OCI-LY1 (cell line): Measurements from ENCODE around the gene WBP2NL.

ENCODE experiments used
- H2AFZ ChIP-seq: fragments of 200-600 bp; sonication (generic), shearing (Covaris generic); 2 replicates; pipeline ENCODE4 v1.6.0; 2014; ENCODE audit warnings: antibody characterized with exemption, mild to moderate bottlenecking, low read length
- H3F3A ChIP-seq: fragments of 200-600 bp; sonication (generic), shearing (Covaris generic); 2 replicates; pipeline ENCODE4 v1.6.0; 2014; ENCODE audit warnings: mild to moderate bottlenecking, antibody characterized with exemption, low read length, moderate library complexity; ENCODE audit not compliant: insufficient read depth
- H3K27ac ChIP-seq: fragments of 200-600 bp; sonication (generic); 2 replicates; pipeline ENCODE4 v1.5.1; 2014; ENCODE audit warnings: low read length, mixed run types, mild to moderate bottlenecking, low read depth; ENCODE audit not compliant: poor library complexity, severe bottlenecking
- H3K27me3 ChIP-seq: fragments of 200-600 bp; sonication (generic); 2 replicates; pipeline ENCODE4 v1.6.0; 2014; ENCODE audit warnings: antibody characterized with exemption, mild to moderate bottlenecking, low read length, moderate library complexity; ENCODE audit not compliant: insufficient read depth
- H3K36me3 ChIP-seq: fragments of 200-600 bp; sonication (generic); 2 replicates; pipeline ENCODE4 v1.6.1; 2014; ENCODE audit warnings: mild to moderate bottlenecking, antibody characterized with exemption, low read length, moderate library complexity, mixed read lengths; ENCODE audit not compliant: insufficient read depth
- H3K4me1 ChIP-seq: fragments of 200-600 bp; sonication (generic); 2 replicates; pipeline ENCODE4 v1.5.1; 2014; ENCODE audit warnings: mild to moderate bottlenecking, low read length, moderate library complexity; ENCODE audit not compliant: insufficient read depth, severe bottlenecking
- H3K4me2 ChIP-seq: fragments of 200-600 bp; sonication (generic), shearing (Covaris generic); 2 replicates; pipeline ENCODE4 v1.6.1; 2014; ENCODE audit warnings: low read length
- H3K4me3 ChIP-seq: fragments of 200-600 bp; sonication (generic); 2 replicates; pipeline ENCODE4 v1.5.1; 2014; ENCODE audit warnings: low read length, low read depth, mild to moderate bottlenecking, mixed read lengths; ENCODE audit not compliant: poor library complexity, severe bottlenecking
- H3K79me2 ChIP-seq: fragments of 200-600 bp; shearing (Covaris generic); 2 replicates; pipeline ENCODE4 v1.6.1; 2016; ENCODE audit warnings: mixed run types, low read length, mixed read lengths; ENCODE audit not compliant: insufficient read depth
- H3K9ac ChIP-seq: fragments of 200-600 bp; sonication (generic), shearing (Covaris generic); 2 replicates; pipeline ENCODE4 v1.6.1; 2014; ENCODE audit warnings: mild to moderate bottlenecking, low read length, mixed read lengths
- H3K9me2 ChIP-seq: fragments of 200-600 bp; sonication (generic), shearing (Covaris generic); 2 replicates; pipeline ENCODE4 v1.6.1; 2014; ENCODE audit warnings: low read depth, mild to moderate bottlenecking, low read length, mixed read lengths
- H3K9me3 ChIP-seq: fragments of 200-600 bp; shearing (Covaris generic); 2 replicates; pipeline ENCODE4 v1.6.1; 2014; ENCODE audit warnings: low read length, mixed read lengths
- H4K20me1 ChIP-seq: fragments of 200-600 bp; sonication (generic), shearing (Covaris generic); 2 replicates; pipeline ENCODE4 v1.6.0; 2016; ENCODE audit warnings: mild to moderate bottlenecking, low read length; ENCODE audit not compliant: insufficient read depth
- CTCF ChIP-seq: fragments of 200-600 bp; sonication (generic), shearing (Covaris generic); IDR thresholded peaks from 2 replicates; pipeline ENCODE4 v1.5.1; 2017; ENCODE audit warnings: mild to moderate bottlenecking, antibody characterized with exemption, low read length, moderate library complexity, mixed read lengths
- EZH2 ChIP-seq: fragments of 200-600 bp; sonication (generic), shearing (Covaris generic); IDR thresholded peaks from 2 replicates; pipeline ENCODE4 v1.8.0; 2017; ENCODE audit warnings: borderline replicate concordance, mixed run types, mild to moderate bottlenecking, antibody characterized with exemption, low read length, moderate library complexity, mixed read lengths

The WBP2NL gene

GRCh38 chr22:42076764-42077485 lies 78.3 kb downstream of the WBP2NL start:
- no peaks in the 10 kb centered on the region for H3K9me3 ChIP-seq
- no peaks in the 10 kb centered on the region for H3K27me3 ChIP-seq
- H3K79me2 ChIP-seq, result peaks cover 11% of the 10 kb centered on the region
- H4K20me1 ChIP-seq, result no peaks in the 10 kb centered on the region
- no peak overlapping the region for H3K4me3 ChIP-seq
- peaks cover 5% of the 10 kb centered on the region for H3K36me3 ChIP-seq
- no peaks in the 10 kb centered on the region for H3F3A ChIP-seq
- H3K27ac ChIP-seq, result no peak overlapping the region
- no peak overlapping the region for H3K9ac ChIP-seq
- no peak overlapping the region for H3K4me2 ChIP-seq
- no peak overlapping the region for H2AFZ ChIP-seq
- H3K9me2 ChIP-seq, result no peaks in the 10 kb centered on the region
- H3K4me1 ChIP-seq, result peaks cover 17% of the 10 kb centered on the region
- TF ChIP-seq EZH2, result no peak
- no peak for TF ChIP-seq CTCF

GRCh38 chr22:42077486-42078125 lies 79.0 kb downstream of the WBP2NL start:
- no peaks in the 10 kb centered on the region for H3F3A ChIP-seq
- H3K27me3 ChIP-seq, result no peaks in the 10 kb centered on the region
- no peaks in the 10 kb centered on the region for H3K9me3 ChIP-seq
- no peaks in the 10 kb centered on the region for H3K9me2 ChIP-seq
- H3K9ac ChIP-seq, result no peak overlapping the region
- H4K20me1 ChIP-seq, result no peaks in the 10 kb centered on the region
- no peak overlapping the region for H3K27ac ChIP-seq
- no peak overlapping the region for H3K4me3 ChIP-seq
- peaks cover 17% of the 10 kb centered on the region for H3K4me1 ChIP-seq
- TF ChIP-seq CTCF (no peak), EZH2 (no peak)
- no peak overlapping the region for H3K4me2 ChIP-seq
- H3K79me2 ChIP-seq, result peaks cover 11% of the 10 kb centered on the region
- H2AFZ ChIP-seq, result no peak overlapping the region
- H3K36me3 ChIP-seq, result peaks cover 12% of the 10 kb centered on the region
